NCI-H524 treated with DMSO at 0.1 percent for 48 hours (cell line): ENCODE results near the gene KBTBD7.

Experiments
- DNase-seq: peaks from one replicate; lab custom pipeline; 2025; lab: John Stamatoyannopoulos, UW

KBTBD7 gene, protein sequence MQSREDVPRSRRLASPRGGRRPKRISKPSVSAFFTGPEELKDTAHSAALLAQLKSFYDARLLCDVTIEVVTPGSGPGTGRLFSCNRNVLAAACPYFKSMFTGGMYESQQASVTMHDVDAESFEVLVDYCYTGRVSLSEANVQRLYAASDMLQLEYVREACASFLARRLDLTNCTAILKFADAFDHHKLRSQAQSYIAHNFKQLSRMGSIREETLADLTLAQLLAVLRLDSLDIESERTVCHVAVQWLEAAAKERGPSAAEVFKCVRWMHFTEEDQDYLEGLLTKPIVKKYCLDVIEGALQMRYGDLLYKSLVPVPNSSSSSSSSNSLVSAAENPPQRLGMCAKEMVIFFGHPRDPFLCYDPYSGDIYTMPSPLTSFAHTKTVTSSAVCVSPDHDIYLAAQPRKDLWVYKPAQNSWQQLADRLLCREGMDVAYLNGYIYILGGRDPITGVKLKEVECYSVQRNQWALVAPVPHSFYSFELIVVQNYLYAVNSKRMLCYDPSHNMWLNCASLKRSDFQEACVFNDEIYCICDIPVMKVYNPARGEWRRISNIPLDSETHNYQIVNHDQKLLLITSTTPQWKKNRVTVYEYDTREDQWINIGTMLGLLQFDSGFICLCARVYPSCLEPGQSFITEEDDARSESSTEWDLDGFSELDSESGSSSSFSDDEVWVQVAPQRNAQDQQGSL

DNA sequence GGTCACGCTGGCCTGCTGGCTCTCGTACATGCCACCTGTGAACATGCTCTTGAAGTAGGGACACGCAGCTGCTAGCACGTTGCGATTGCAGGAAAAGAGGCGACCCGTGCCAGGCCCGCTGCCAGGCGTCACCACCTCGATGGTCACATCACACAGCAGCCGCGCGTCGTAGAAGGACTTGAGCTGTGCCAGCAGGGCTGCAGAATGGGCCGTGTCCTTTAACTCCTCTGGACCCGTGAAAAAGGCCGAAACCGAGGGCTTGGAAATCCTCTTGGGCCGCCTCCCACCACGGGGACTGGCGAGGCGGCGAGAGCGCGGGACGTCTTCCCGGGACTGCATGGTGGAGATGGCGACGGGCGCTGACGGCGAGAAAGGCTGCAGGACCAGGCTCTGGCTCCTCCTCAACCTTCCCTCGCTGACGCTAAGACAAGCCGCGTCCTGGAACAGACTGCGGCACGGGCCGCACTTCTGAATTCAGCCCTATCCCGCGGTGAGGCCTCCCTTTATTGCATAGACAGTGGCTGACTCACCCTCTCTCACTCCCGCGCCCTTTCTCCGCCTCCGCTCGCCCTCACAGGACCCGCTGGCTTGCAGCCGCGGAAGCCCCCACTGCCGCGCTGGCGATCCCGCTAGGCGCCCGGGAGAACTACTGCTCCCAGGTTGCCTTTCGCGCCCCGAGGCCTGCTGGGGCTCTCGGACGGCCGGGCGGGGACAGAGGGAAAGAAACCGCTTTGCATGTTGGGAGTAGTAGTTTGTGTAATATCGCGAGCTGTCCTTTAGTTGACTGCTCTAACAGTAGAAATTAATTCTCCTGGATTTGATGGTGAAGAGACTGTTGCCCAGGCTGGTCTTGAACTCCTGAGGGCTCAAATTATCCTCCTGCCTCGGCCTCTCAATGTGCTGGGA is at the start of gene KBTBD7:
TSS of gene KBTBD7 (minus strand) at position 651 of the 906 bp plus-strand sequence. CDS start at position 339, 312 bp downstream.
- peak; percentile 71 for DNase-seq

DNA sequence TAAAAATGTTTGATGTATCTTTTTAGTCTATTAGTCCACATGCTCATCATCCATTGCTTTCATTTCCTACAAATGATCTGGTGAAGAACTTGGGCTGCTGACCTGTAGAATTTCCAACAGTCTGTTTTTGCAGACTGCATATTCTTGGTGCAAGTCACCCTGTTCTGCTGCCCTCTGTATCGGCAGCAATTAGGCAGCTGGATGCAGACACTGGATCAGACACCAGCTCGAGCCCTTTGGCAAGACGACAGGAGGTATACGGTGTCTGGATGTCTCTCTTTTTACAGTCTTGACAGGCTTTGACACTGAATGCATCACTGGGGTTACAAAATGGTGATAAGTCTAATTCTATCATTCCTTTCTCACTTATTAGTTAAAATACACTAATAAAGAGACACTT is 47.3 kb upstream of the KBTBD7 start:
- no peak for DNase-seq

DNA sequence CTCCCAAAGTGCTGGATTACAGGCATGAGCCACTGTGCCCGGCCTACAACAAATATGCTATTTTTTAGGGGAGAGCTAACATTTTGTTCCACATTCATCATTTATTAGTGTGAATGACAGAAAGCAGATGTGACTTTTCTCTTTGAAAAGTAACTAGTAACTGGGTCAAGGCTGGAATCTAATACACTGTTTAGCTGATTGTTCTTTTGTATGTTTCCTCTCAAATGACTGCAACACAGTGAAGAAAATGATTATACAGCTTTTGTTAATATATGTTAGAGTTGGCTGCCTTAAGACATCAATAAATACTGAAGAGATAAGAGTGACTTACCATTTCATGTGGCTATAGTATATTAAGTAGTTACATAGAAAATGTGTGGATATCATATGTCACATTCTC is 42.0 kb upstream of the KBTBD7 start:
- no peak for DNase-seq

DNA sequence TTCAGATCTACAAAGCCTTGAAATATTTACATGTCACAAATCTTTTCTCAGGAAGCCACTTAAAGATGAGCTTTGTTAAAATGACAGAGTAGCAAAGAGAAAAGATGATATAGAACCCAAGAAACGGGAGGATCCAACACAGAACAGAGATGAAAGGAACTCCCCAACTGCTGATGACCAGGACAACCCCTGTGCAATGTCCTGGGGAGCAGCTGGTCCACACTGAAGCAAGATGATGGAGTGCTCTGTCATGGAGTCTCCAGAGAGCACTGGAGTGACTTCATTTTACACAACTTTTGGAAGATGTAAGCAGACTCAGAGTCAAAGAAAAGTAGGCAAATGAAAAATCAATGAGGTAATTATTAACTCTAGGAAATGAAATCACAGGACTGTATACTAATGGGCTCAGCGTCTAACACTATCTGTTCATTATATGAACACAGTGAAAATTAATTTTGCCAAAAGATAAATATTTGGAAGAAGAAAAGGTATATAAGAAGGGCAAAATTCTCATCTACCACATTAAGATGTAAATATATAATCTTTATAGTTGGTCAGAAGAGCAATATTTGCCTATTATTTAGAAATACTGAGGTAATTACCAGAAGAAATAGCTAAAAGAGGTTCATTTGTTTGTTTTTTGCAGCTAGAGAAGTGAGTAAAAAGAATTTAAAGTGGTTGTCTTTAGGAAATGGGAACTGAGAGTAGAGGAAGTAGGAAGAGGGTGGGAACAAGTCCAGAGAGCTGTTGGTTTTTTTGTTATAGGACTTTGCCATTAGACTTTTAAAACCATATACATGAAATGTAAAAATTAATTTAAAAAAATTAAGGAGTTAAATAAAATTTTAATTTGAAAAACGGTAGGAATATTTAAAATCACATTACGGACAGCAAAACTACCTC is 38.5 kb upstream of the KBTBD7 start:
- DNase-seq, result no peak

DNA sequence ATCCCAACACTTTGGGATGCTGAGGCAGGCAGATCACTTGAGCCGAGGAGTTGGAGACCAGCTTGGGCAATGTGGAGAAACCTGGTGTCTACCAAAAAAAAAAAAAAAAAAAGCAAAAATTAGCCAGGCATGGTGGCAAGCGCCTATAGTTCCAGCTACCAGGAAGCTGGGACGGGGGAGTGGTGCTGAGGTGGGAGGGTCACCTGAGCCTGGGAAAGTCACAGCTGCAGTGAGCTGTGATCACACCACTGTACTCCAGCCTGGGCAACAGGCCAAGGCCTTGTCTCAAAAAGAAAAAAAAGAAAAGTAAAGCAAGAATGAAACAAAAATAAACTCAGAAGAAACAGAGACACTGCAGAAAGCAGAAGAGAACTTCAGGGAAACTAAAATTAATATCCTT is 37.4 kb upstream of the KBTBD7 start:
- DNase-seq, result no peak

DNA sequence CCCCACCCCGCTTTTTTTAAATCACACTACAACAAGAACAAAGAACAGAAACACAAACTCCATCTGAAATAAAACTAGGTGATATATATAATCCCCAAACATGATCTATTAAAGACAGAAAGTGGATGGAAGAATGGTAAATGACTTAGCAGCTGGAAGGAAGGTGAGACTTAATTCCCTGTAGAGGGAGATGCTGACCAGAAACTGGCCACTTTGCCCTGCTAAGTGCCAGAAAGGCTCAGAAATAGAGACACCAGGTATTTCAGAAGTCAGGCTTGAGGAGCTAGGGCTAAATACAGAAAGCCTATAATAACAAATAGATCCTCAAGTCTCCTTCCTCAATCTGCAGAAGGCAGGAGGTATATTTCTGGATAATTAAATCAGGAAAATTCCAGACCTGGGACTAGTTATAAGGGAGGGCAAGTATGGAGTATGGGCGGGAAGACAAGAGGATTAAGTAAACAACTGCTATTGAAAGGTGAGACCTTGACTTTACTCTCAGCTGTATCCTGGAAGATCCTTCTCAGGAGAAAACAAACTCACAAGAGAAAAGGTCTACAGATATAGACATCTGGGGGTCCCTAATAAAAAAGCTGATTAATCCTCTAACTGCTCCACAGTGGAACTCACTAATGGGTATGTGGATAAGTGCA is 36.8 kb upstream of the KBTBD7 start:
- DNase-seq, result no peak

DNA sequence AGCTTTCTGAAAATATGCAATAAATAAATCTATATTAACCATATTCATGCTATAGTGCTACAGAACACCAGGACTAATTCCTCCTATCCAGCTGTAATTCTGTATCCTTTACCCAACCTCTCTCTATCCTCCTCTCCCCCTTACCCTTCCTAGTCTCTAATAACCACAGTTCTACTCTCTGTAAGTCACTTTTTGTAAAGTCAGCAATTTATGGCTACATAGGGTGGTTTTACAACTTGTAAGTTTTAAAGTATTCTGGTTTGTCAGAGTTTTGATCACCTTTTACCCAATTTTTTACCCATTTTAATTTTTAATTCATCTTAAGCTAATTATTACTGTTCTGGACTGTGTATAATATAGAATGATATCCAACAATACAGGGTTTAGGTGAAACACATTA is 35.0 kb upstream of the KBTBD7 start:
- DNase-seq, result no peak

DNA sequence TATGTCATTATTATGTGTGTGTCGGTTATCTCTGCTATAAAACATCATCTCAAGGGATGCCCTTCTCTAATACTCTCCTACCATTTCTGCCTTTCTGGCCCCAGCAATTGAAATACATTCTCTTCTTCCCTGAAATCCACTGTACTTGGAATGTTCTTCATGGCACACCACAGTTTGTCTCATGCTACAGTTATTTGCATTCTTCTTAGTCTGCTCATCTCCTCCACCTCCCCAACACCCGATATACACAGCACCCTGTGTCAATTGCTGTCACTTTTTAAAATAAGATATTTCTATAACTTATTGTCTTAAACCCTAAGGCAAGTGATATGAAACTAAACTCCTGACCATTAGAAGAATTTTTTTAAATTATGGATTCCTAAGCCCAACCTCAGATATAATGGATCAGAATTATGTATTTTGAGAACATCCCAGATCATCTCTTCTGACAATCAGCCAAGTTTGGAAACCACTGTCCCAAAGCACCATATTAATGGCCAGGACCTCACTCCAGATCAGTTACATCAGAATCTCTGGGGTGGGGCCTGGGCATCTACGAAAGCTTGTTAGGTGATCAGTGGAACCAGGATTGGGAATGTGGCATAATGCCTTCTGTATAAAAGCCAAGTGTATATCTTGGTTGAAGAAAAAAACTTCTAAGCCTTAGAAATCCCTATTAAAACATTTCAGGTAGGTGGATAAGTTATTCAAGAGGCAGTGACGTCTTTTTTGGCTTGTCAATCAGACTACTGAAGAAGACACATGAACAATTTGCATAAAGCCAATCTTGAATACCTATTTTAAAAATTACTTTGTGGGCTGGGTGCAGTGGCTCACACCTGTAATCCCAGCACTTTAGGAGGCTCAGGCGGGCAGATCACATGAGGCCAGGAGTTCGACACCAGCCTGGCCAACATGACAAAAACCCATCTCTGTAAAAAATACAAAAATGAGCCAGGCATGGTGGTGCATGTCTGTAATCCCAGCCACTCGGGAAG is 30.0 kb upstream of the KBTBD7 start:
- no peak for DNase-seq

DNA sequence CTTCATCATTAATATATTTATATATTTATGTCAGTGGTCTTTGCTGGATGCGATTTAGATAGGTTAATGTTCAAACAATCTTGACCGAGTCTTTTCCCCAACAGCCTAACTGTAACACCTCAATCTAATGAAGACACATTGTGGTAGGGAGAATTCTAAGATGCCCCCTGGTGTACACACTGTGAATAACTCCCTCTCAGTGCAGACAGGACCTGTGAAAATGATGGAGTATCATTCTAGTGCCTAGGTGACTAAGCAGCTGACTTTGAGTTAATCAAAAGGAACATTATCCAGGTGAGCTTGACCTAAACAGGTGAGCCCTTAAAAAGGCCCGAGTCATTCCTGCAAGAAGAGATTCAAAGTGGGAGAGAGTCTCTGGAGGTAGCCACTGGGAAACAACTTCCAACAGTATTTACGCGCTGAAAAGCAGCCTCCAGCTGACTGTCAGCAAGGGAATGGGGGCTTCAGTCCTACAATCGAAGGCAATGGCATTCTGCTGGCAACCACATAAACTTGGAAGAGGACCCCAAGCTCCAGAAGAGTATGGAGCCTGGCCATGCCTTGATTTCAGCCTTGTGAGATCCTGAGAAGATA is 28.0 kb upstream of the KBTBD7 start:
- no peak for DNase-seq

DNA sequence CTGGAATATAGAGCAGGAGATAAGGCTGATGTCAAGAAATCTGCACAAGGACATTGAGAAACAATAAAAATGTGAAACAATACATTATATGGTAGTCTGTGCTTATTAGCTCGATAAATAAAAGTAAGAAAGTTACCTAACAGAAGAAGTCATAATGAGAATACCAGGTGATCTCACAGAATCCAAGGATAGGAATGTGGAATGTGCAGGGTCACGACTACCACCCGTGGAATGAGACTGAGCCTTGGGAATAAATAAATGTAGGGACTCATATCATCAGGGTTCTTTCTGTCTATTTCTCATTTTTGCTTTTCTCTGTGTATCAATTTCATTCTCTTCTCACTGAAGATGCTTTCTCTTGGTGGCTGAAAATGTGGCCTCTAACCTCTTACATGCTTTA is 26.0 kb upstream of the KBTBD7 start:
- DNase-seq, result no peak

DNA sequence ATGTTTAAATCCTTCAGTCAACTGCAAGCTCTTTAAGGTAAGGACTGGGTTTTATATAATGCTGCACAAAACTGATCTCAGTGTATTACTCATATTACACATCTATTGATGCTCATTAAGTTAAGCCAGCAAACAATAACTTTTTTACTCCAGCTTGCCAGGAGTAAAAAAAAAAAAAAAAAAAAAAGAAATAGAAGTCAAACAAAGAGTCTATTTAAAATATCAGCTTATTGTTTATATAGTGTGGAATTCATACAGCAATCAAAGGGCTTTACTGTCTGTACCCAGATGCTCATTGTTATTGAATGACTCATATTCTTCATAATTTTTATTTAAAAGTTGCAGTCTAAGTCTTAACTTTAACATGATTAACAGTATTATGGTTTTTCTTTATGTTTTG is 21.8 kb upstream of the KBTBD7 start:
- no peak for DNase-seq

DNA sequence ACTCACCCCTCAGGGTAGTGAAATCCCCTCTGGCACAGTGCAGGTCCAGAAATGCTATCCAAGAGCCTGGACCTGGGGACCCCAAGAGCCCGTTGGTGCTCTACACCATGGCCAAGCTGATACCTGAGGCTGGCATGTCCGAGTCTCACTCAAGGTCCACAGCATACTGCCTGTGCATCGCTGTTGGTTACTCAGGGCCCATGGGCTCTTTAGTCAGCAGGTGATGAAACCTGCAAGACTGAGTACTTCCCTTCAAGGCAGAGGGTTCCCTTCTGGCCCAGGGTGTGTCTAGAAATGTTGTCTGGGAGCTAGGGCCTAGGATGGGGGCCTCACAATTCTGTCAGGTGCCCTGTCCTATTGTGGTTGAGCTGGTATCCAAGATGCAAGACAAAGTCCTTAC is 19.6 kb upstream of the KBTBD7 start:
- DNase-seq, result no peak

DNA sequence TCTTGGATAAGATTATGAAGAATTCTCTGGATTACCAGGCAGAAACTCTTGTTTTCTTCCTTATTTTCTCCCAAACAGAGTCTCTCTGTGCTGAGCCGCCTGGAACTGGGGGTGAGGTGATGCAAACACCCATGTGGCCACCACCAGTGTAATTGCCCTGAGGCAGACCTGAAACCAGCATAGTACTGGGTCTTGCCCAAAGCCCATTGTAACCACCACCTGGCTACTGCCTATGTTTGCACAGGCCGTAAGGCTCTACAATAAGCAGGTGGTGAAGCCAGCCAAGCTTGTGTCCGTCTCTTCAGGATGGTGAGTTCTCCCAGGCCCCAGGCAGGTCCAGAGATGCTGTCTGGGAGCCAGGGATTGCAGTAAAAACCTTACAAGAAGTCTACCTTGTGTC is 18.9 kb upstream of the KBTBD7 start:
- no peak for DNase-seq

DNA sequence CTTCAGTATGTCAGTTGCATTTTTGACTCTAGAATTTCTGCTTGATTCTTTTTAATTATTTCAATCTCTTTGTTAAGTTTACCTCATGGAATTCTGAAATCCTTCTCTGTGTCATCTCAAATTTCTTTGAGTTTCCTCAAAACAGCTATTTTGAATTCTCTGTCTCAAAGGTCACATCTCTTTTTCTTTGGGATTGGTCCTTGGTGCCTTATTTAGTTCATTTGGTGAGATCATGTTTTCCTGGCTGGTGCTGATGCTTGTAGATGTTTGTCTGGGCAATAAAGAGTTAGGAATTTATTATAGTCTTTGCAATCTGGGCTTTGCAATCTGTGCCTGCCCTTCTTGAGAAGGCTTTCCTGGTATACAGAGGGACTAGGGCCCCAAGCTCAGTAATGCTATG is 18.5 kb upstream of the KBTBD7 start:
- DNase-seq, result no peak

DNA sequence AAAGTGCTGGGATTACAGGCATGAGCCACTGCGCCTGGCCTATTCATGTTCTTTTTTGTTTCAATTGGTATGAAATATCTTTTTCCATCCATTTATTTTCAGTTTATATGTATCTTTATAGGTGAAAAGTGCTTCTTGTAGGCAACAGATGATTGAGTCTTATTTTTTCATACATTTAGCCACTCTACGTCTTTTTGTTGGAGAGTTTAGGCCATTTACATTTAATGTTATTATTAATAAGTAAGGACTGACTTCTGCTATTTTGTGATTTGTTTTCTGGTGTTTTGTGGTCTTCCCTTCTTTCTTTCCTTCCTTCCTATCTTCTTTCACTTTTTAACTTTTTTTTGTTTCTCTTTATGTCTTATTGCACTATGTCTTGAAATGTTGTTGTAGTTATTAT is 16.7 kb upstream of the KBTBD7 start:
- no peak for DNase-seq

DNA sequence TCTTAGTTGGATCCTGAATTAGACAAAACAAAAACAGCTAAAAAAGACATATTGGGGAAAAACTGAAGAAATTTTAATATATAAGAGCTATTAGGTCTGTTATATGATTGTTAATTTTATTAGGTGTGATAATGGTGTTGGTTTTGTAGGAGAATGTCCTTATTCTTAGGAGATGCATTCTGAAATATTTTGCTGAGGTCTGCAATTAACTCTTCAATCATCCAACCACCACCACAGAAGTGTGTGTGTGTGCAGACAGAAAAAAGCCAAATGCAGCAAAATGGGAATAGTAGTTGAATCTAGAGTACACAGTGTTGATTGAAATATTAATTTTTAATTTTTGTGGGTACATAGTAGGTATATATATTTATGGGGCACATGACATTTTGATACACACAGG is 12.1 kb upstream of the KBTBD7 start:
- DNase-seq, result no peak

DNA sequence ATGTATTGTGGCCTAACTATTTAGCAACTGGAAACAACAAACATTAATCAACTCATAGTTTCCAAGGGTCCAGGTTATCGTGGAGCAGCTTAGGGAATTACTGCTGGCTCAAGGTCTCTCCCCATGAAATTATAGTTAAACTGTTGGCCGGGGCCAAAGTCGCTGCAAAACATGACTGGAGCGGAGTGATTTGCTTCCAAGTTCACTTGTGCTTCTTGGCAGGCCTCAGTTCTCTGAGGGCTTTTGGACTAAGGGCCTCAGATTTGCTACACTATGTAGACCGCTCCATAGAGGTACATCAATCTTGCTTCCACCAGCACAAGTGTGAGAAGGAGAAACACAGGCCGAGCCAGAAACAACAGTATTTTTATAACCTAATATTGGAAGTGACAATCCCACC is 9.4 kb upstream of the KBTBD7 start:
- no peak for DNase-seq

DNA sequence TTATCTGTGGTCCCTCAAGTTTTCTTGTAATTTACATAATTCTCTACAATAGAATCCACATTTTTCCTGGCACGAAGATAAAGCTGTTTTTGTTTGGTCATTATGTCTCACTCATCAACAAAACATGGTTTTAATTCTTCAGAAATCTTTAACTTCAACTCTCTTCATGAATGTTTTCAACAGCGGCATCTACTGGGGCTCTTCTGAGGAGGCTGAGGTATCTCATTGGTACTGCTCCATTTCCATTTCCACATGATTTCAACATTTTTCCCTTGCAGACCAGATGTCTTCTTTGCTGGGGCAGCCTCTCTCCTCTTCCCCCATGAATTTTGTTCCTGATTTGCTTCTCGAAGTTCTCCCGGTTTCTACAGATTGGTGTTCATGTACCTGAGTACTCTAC is 5.8 kb upstream of the KBTBD7 start:
- DNase-seq, result no peak

DNA sequence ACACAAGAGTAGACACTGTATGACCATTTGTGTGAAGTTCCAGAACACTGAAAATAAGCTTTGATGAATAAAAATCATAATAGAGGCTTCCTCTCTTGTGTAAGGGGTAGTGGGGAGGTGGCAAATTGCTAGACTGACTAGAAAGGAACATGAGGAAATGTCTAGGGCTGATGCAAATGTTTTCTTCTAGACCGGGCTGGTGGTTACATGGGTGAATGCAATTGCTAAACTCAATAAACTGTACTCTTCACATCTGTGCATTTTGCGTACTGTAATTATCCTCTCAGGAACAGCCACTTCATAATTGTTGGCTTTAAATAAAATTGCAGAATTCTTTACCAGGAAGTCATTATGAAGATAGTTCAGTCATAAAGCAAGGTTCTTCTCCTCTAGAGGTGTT is 5.2 kb upstream of the KBTBD7 start:
- no peak for DNase-seq
